Measurements from ENCODE around the gene RNF115.

DNA sequence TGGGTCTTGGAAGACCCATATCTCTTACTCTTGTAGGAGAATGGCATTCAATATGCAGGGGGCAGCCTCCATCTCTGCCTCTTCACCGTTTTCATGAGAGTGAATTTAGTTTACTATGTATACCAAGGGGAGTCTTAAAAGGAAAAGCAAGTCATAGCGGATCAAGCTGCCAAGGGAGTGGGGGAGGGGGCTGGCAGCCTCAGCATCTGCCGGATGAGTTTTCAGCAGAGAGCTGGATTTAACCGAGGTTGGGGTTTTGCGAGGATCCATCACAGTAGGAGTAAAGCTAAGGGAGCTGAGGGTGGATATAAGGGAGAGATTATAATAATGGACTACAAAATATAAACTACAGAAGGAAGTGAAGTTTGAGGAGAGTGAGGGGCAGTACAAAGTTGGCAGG lies 94.7 kb downstream of the RNF115 start:
- TF ChIP-seq, protein P1, sequence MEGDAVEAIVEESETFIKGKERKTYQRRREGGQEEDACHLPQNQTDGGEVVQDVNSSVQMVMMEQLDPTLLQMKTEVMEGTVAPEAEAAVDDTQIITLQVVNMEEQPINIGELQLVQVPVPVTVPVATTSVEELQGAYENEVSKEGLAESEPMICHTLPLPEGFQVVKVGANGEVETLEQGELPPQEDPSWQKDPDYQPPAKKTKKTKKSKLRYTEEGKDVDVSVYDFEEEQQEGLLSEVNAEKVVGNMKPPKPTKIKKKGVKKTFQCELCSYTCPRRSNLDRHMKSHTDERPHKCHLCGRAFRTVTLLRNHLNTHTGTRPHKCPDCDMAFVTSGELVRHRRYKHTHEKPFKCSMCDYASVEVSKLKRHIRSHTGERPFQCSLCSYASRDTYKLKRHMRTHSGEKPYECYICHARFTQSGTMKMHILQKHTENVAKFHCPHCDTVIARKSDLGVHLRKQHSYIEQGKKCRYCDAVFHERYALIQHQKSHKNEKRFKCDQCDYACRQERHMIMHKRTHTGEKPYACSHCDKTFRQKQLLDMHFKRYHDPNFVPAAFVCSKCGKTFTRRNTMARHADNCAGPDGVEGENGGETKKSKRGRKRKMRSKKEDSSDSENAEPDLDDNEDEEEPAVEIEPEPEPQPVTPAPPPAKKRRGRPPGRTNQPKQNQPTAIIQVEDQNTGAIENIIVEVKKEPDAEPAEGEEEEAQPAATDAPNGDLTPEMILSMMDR (IDR thresholded peaks at IDR 0.05) = no peak
- TF ChIP-seq POLR2A (IDR thresholded peaks at IDR 0.05) (no peak), EP300 (IDR thresholded peaks at IDR 0.05) (no peak)
